GM13976 (cell line): ENCODE measurements around the gene PTGR3.

Source experiments
- DNase-seq: peaks from one replicate; pipeline ENCODE4 v3.0.0; 2012; ENCODE audit warnings: low spot score
- CTCF ChIP-seq: IDR thresholded peaks from 2 replicates; pipeline ENCODE4 v1.5.1; 2012; ENCODE audit warnings: borderline replicate concordance, mild to moderate bottlenecking; ENCODE audit not compliant: insufficient read depth; ENCODE audit errors: extremely low read depth, missing control alignments, control extremely low read depth
- in situ Hi-C: fragments of 300-500 bp; cut with MboI; formaldehyde crosslinking; loops from one replicate; pipeline ENCODE4 v1.12.0; 2022; ENCODE audit warnings: low sequenced_read_pairs, mixed read lengths, inconsistent platforms; ENCODE audit not compliant: unreplicated experiment

PTGR3 gene

GRCh38 chr18:75247611-75248421, 38.9 kb upstream of the PTGR3 start:
- in situ Hi-C loops = no loop called here
- no peak for DNase-seq

GRCh38 chr18:75246721-75247610, 38.0 kb upstream of the PTGR3 start:
- no peak for DNase-seq
- no peak for TF ChIP-seq CTCF

More at GRCh38 chr18:75247611-75248421, 38.9 kb upstream of the PTGR3 start:
- no peak for TF ChIP-seq CTCF

GRCh38 chr18:75244351-75245313, 35.7 kb upstream of the PTGR3 start:
- no peak for TF ChIP-seq CTCF
- in situ Hi-C loops = no loop called here
- no peak for DNase-seq

More at GRCh38 chr18:75246721-75247610, 38.0 kb upstream of the PTGR3 start:
- in situ Hi-C loops = no loop called here

- DNase-seq = no peak
- in situ Hi-C loops = no loop called here
- no peak for TF ChIP-seq CTCF
These were observed 32.8 kb upstream of the PTGR3 start for GRCh38 chr18:75241705-75242104.

GRCh38 chr18:75240433-75240832, 31.5 kb upstream of the PTGR3 start:
- in situ Hi-C loops = no loop called here
- DNase-seq = no peak
- TF ChIP-seq CTCF = no peak

GRCh38 chr18:75238786-75239185, 29.8 kb upstream of the PTGR3 start:
- no peak for DNase-seq
- no peak for TF ChIP-seq CTCF
- in situ Hi-C loops = no loop called here
